HG03460 (cell line): Measurements from ENCODE around the gene HECTD4.
"Not testable (repeated sequence)": the region's sequence is repeated elsewhere in the genome, so short reads cannot be mapped to it uniquely, and the experiment has no call there.

Experiments used
- ATAC-seq: cut with Tn5 transposase; IDR thresholded peaks from one replicate; pipeline ENCODE4 v1.9.1; 2021; ENCODE audit not compliant: unreplicated experiment

HECTD4 gene

GRCh38 chr12:112285600-112286401 lies 96.4 kb downstream of the HECTD4 start:
- ATAC-seq, result no peak

- ATAC-seq, result no peak
Measured at GRCh38 chr12:112283546-112283945, 98.7 kb downstream of the HECTD4 start.

- no peak for ATAC-seq
Measured at GRCh38 chr12:112282920-112283319, 99.3 kb downstream of the HECTD4 start.

- no peak for ATAC-seq
Measured at GRCh38 chr12:112275836-112276235, 106.4 kb downstream of the HECTD4 start.

GRCh38 chr12:112275207-112275606 lies 107.0 kb downstream of the HECTD4 start:
- no peak for ATAC-seq

GRCh38 chr12:112270673-112271072 lies 111.6 kb downstream of the HECTD4 start:
- no peak for ATAC-seq

- no peak for ATAC-seq
Measured at GRCh38 chr12:112266473-112266872, 115.8 kb downstream of the HECTD4 start.

- no peak for ATAC-seq
Measured at GRCh38 chr12:112261559-112261958, 120.7 kb downstream of the HECTD4 start.

- ATAC-seq, result no peak
Measured at GRCh38 chr12:112258926-112259325, 123.3 kb downstream of the HECTD4 start.

GRCh38 chr12:112256780-112257179 lies 125.5 kb downstream of the HECTD4 start:
- no peak for ATAC-seq

- ATAC-seq, result no peak
Measured at GRCh38 chr12:112252184-112252583, 130.0 kb downstream of the HECTD4 start.

GRCh38 chr12:112244902-112245301 lies 137.3 kb downstream of the HECTD4 start:
- not testable (repeated sequence) for ATAC-seq

GRCh38 chr12:112243255-112244110 lies 138.7 kb downstream of the HECTD4 start:
- no peak for ATAC-seq

- no peak for ATAC-seq
Measured at GRCh38 chr12:112241176-112241575, 141.1 kb downstream of the HECTD4 start.

- no peak for ATAC-seq
Measured at GRCh38 chr12:112239881-112240280, 142.3 kb downstream of the HECTD4 start.

- no peak for ATAC-seq
Measured at GRCh38 chr12:112239020-112239419, 143.2 kb downstream of the HECTD4 start.

GRCh38 chr12:112238441-112238840 lies 143.8 kb downstream of the HECTD4 start:
- no peak for ATAC-seq

GRCh38 chr12:112236786-112237185 lies 145.4 kb downstream of the HECTD4 start:
- ATAC-seq, result no peak

GRCh38 chr12:112236386-112236785 lies 145.8 kb downstream of the HECTD4 start:
- no peak for ATAC-seq

- no peak for ATAC-seq
Measured at GRCh38 chr12:112234303-112234702, 147.9 kb downstream of the HECTD4 start.

GRCh38 chr12:112233242-112233641 lies 149.0 kb downstream of the HECTD4 start:
- no peak for ATAC-seq

- no peak for ATAC-seq
Measured at GRCh38 chr12:112230136-112230535, 152.1 kb downstream of the HECTD4 start.
